Left lung (tissue), 10 donors: ENCODE results near the gene EVI5L. TPM values are rescaled to one million over a fixed set of nuclear protein-coding genes. Genes with fewer than 3 reads are reported as not detected.
"Not testable (repeated sequence)": the region's sequence is repeated elsewhere in the genome, so short reads cannot be mapped to it uniquely, and the experiment has no call there.

ENCODE experiments used
- ATAC-seq: fragments of 200-7000 bp; cut with Tn5 transposase; one replicate; pipeline ENCODE4 v1.9.1; 2020; ENCODE audit warnings: moderate library complexity
- DNase-seq, 4 donors: peaks; one replicate each; pipeline ENCODE4 v3.0.0-alpha.2; 2013 to 2020
- H3K27ac ChIP-seq, 2 donors: fragments of 200-600 bp; sonication (generic) in 1 of 2; one replicate each; pipeline versions ENCODE4 v1.5.0 to v1.8.0; 2020 to 2021
- H3K27me3 ChIP-seq, 2 donors: fragments of 200-600 bp; sonication (generic) in 1 of 2; one replicate each; pipeline versions ENCODE4 v1.5.0 to v1.8.0; 2020 to 2021
- H3K36me3 ChIP-seq, 2 donors: fragments of 200-600 bp; sonication (generic) in 1 of 2; one replicate each; pipeline versions ENCODE4 v1.5.0 to v1.8.0; 2020 to 2021
- H3K4me1 ChIP-seq, 2 donors: fragments of 200-600 bp; one replicate each; pipeline ENCODE4 v1.8.0; 2021
- H3K4me3 ChIP-seq, 2 donors: fragments of 200-600 bp; sonication (generic) in 1 of 2; one replicate each; pipeline versions ENCODE4 v1.5.0 to v1.8.0; 2020 to 2021; ENCODE audit warnings: mild to moderate bottlenecking in 1 of 2
- H3K9me3 ChIP-seq, 2 donors: fragments of 200-600 bp; sonication (generic) in 1 of 2; one replicate each; pipeline versions ENCODE4 v1.5.0 to v1.8.0; 2020 to 2021
- CTCF ChIP-seq, 2 donors: fragments of 200-600 bp; sonication (generic) in 1 of 2; IDR thresholded peaks; one replicate each; pipeline versions ENCODE4 v1.5.0 to v1.8.0; 2021; ENCODE audit warnings: antibody characterized with exemption in 2 of 2
- intact Hi-C, 2 donors: fragments of 100-400 bp; cut with DNase I; formaldehyde crosslinking; loops; one replicate each; pipeline versions ENCODE4 v1.11.2 to v1.14.2; 2022
- polyA plus RNA-seq, 6 donors: library from polyadenylated mRNA; unstranded; fragments of 120-200 nt; gene quantifications; one replicate each; pipeline ENCODE4 v1.2.1, GENCODE V29; 2013; ENCODE audit not compliant: insufficient read length in 6 of 6
- total RNA-seq, 2 donors: library from RNA; stranded (reverse); fragmentation: NEBNext Ultra II Directional; extraction: Animal tissue kit (Norgen Biotek cat#: 25700); gene quantifications; one replicate each; pipeline ENCODE4 v1.2.1, GENCODE V29; 2021
- donor health status: DM: no; HTN: yes; CAD: no.
- donor health status: DM: no; HTN: no; CAD: no.

The EVI5L gene
- total and polyA plus RNA-seq, 8 donors, result 11.3 to 18.1 (median 14.8) TPM

GRCh38 chr19:7856109-7856591, 26.1 kb downstream of the EVI5L start:
- no peak for TF ChIP-seq CTCF (IDR thresholded peaks at IDR 0.05)
- H3K4me1 ChIP-seq, result peaks cover 3 to 9% of the 10 kb centered on the region in 2 donors
- H3K4me3 ChIP-seq, result no peak overlapping the region
- intact Hi-C loops, result no loop called here
- peaks cover 0 to 22% of the 10 kb centered on the region in 2 donors for H3K36me3 ChIP-seq
- no peak for DNase-seq
- ATAC-seq, result no peak
- peaks cover 0 to 20% of the 10 kb centered on the region in 2 donors for H3K27me3 ChIP-seq
- no peaks in the 10 kb centered on the region for H3K9me3 ChIP-seq
- no peak overlapping the region for H3K27ac ChIP-seq

GRCh38 chr19:7856679-7857663, 27.0 kb downstream of the EVI5L start:
- H3K9me3 ChIP-seq, result no peaks in the 10 kb centered on the region
- DNase-seq, result peak in 1 of 4 donors; percentile 64
- peaks cover 0 to 22% of the 10 kb centered on the region in 2 donors for H3K36me3 ChIP-seq
- peaks cover 0 to 28% of the 10 kb centered on the region in 2 donors for H3K27me3 ChIP-seq
- no peak overlapping the region for H3K4me3 ChIP-seq
- intact Hi-C loops, result no loop called here
- no peak for TF ChIP-seq CTCF (IDR thresholded peaks at IDR 0.05)
- H3K4me1 ChIP-seq, result peaks cover 7 to 17% of the 10 kb centered on the region in 2 donors
- H3K27ac ChIP-seq, result no peak overlapping the region
- ATAC-seq, result no peak

- intact Hi-C loops, result no loop called here
- no peak for DNase-seq
Measured at GRCh38 chr19:7857727-7858108, 27.7 kb downstream of the EVI5L start.

GRCh38 chr19:7858109-7858770, 28.2 kb downstream of the EVI5L start:
- Histone ChIP-seq H3K27ac (no peak overlapping the region), H3K4me3 (no peak overlapping the region), H3K36me3 (peaks cover 0 to 23% of the 10 kb centered on the region in 2 donors), H3K4me1 (peaks cover 9 to 18% of the 10 kb centered on the region in 2 donors), H3K27me3 (peaks cover 0 to 40% of the 10 kb centered on the region in 2 donors), H3K9me3 (no peaks in the 10 kb centered on the region)
- TF ChIP-seq CTCF (IDR thresholded peaks at IDR 0.05), result no peak
- no peak for ATAC-seq
- DNase-seq, result peak in 1 of 4 donors; percentile 64
- intact Hi-C loops, result no loop called here

More at GRCh38 chr19:7857727-7858108, 27.7 kb downstream of the EVI5L start:
- H3K27ac ChIP-seq, result no peak overlapping the region
- H3K4me3 ChIP-seq, result no peak overlapping the region
- no peak for ATAC-seq
- TF ChIP-seq CTCF (IDR thresholded peaks at IDR 0.05), result no peak
- H3K36me3 ChIP-seq, result peaks cover 0 to 22% of the 10 kb centered on the region in 2 donors
- H3K9me3 ChIP-seq, result no peaks in the 10 kb centered on the region
- peaks cover 10 to 23% of the 10 kb centered on the region in 2 donors for H3K4me1 ChIP-seq
- H3K27me3 ChIP-seq, result peaks cover 0 to 35% of the 10 kb centered on the region in 2 donors

GRCh38 chr19:7859087-7859486, 29.1 kb downstream of the EVI5L start:
- DNase-seq, result peak in 1 of 4 donors; percentile 28
- H3K27ac ChIP-seq, intact Hi-C loops, H3K9me3 ChIP-seq, H3K4me3 ChIP-seq, ATAC-seq: not testable (repeated sequence)
- peaks cover 7 to 14% of the 10 kb centered on the region in 2 donors for H3K4me1 ChIP-seq
- peaks cover 0 to 49% of the 10 kb centered on the region in 2 donors for H3K27me3 ChIP-seq
- peaks cover 0 to 29% of the 10 kb centered on the region in 2 donors for H3K36me3 ChIP-seq
